ENCODE results near the gene ERVH48-1.
"Not testable (repeated sequence)": the region's sequence is repeated elsewhere in the genome, so short reads cannot be mapped to it uniquely, and the experiment has no call there.

GRCh38 chr21:42967616-42968015 lies 42.2 kb upstream of the ERVH48-1 start:
- not testable (repeated sequence) for TF ChIP-seq CTCF (IDR thresholded peaks at IDR 0.05); EP300 (IDR thresholded peaks at IDR 0.05; ENCODE audit: low read depth)

All from transverse colon (tissue), 3 donors.